OCI-LY1 (cell line): ENCODE measurements around the gene WDR11.

Experiments
- H2AFZ ChIP-seq: fragments of 200-600 bp; sonication (generic), shearing (Covaris generic); 2 replicates; pipeline ENCODE4 v1.6.0; 2014; ENCODE audit warnings: antibody characterized with exemption, mild to moderate bottlenecking, low read length
- H3F3A ChIP-seq: fragments of 200-600 bp; sonication (generic), shearing (Covaris generic); 2 replicates; pipeline ENCODE4 v1.6.0; 2014; ENCODE audit warnings: mild to moderate bottlenecking, antibody characterized with exemption, low read length, moderate library complexity; ENCODE audit not compliant: insufficient read depth
- H3K27ac ChIP-seq: fragments of 200-600 bp; sonication (generic); 2 replicates; pipeline ENCODE4 v1.5.1; 2014; ENCODE audit warnings: low read length, mixed run types, mild to moderate bottlenecking, low read depth; ENCODE audit not compliant: poor library complexity, severe bottlenecking
- H3K27me3 ChIP-seq: fragments of 200-600 bp; sonication (generic); 2 replicates; pipeline ENCODE4 v1.6.0; 2014; ENCODE audit warnings: antibody characterized with exemption, mild to moderate bottlenecking, low read length, moderate library complexity; ENCODE audit not compliant: insufficient read depth
- H3K36me3 ChIP-seq: fragments of 200-600 bp; sonication (generic); 2 replicates; pipeline ENCODE4 v1.6.1; 2014; ENCODE audit warnings: mild to moderate bottlenecking, antibody characterized with exemption, low read length, moderate library complexity, mixed read lengths; ENCODE audit not compliant: insufficient read depth
- H3K4me1 ChIP-seq: fragments of 200-600 bp; sonication (generic); 2 replicates; pipeline ENCODE4 v1.5.1; 2014; ENCODE audit warnings: mild to moderate bottlenecking, low read length, moderate library complexity; ENCODE audit not compliant: insufficient read depth, severe bottlenecking
- H3K4me2 ChIP-seq: fragments of 200-600 bp; sonication (generic), shearing (Covaris generic); 2 replicates; pipeline ENCODE4 v1.6.1; 2014; ENCODE audit warnings: low read length
- H3K4me3 ChIP-seq: fragments of 200-600 bp; sonication (generic); 2 replicates; pipeline ENCODE4 v1.5.1; 2014; ENCODE audit warnings: low read length, low read depth, mild to moderate bottlenecking, mixed read lengths; ENCODE audit not compliant: poor library complexity, severe bottlenecking
- H3K79me2 ChIP-seq: fragments of 200-600 bp; shearing (Covaris generic); 2 replicates; pipeline ENCODE4 v1.6.1; 2016; ENCODE audit warnings: mixed run types, low read length, mixed read lengths; ENCODE audit not compliant: insufficient read depth
- H3K9ac ChIP-seq: fragments of 200-600 bp; sonication (generic), shearing (Covaris generic); 2 replicates; pipeline ENCODE4 v1.6.1; 2014; ENCODE audit warnings: mild to moderate bottlenecking, low read length, mixed read lengths
- H3K9me2 ChIP-seq: fragments of 200-600 bp; sonication (generic), shearing (Covaris generic); 2 replicates; pipeline ENCODE4 v1.6.1; 2014; ENCODE audit warnings: low read depth, mild to moderate bottlenecking, low read length, mixed read lengths
- H3K9me3 ChIP-seq: fragments of 200-600 bp; shearing (Covaris generic); 2 replicates; pipeline ENCODE4 v1.6.1; 2014; ENCODE audit warnings: low read length, mixed read lengths
- H4K20me1 ChIP-seq: fragments of 200-600 bp; sonication (generic), shearing (Covaris generic); 2 replicates; pipeline ENCODE4 v1.6.0; 2016; ENCODE audit warnings: mild to moderate bottlenecking, low read length; ENCODE audit not compliant: insufficient read depth
- CTCF ChIP-seq: fragments of 200-600 bp; sonication (generic), shearing (Covaris generic); IDR thresholded peaks from 2 replicates; pipeline ENCODE4 v1.5.1; 2017; ENCODE audit warnings: mild to moderate bottlenecking, antibody characterized with exemption, low read length, moderate library complexity, mixed read lengths
- EZH2 ChIP-seq: fragments of 200-600 bp; sonication (generic), shearing (Covaris generic); IDR thresholded peaks from 2 replicates; pipeline ENCODE4 v1.8.0; 2017; ENCODE audit warnings: borderline replicate concordance, mixed run types, mild to moderate bottlenecking, antibody characterized with exemption, low read length, moderate library complexity, mixed read lengths

Gene WDR11

GRCh38 chr10:120944586-120945125, 93.5 kb downstream of the WDR11 start:
- Histone ChIP-seq H2AFZ (no peak overlapping the region), H3K4me2 (no peak overlapping the region), H3K4me3 (no peak overlapping the region), H3K9me3 (no peaks in the 10 kb centered on the region), H3F3A (no peaks in the 10 kb centered on the region), H3K27me3 (peaks cover 5% of the 10 kb centered on the region; the same call in 1 of the 2 replicates), H3K9ac (no peak overlapping the region), H3K9me2 (no peaks in the 10 kb centered on the region), H3K4me1 (no peaks in the 10 kb centered on the region), H3K36me3 (no peaks in the 10 kb centered on the region), H3K79me2 (no peaks in the 10 kb centered on the region), H3K27ac (no peak overlapping the region), H4K20me1 (no peaks in the 10 kb centered on the region)
- no peak for TF ChIP-seq CTCF
- no peak for TF ChIP-seq EZH2

- Histone ChIP-seq H3F3A (no peaks in the 10 kb centered on the region), H2AFZ (no peak overlapping the region), H3K27me3 (peaks cover 5% of the 10 kb centered on the region; the same call in 1 of the 2 replicates), H4K20me1 (no peaks in the 10 kb centered on the region), H3K9me3 (no peaks in the 10 kb centered on the region), H3K9me2 (no peaks in the 10 kb centered on the region), H3K4me2 (no peak overlapping the region), H3K36me3 (no peaks in the 10 kb centered on the region), H3K9ac (no peak overlapping the region), H3K4me3 (no peak overlapping the region), H3K4me1 (no peaks in the 10 kb centered on the region), H3K27ac (no peak overlapping the region), H3K79me2 (no peaks in the 10 kb centered on the region)
- TF ChIP-seq CTCF (no peak), EZH2 (no peak)
These were observed 94.0 kb downstream of the WDR11 start for GRCh38 chr10:120945182-120945581.

- Histone ChIP-seq H3K27me3 (peaks cover 5% of the 10 kb centered on the region; the same call in 1 of the 2 replicates), H3K9me2 (no peaks in the 10 kb centered on the region), H3K4me1 (no peaks in the 10 kb centered on the region), H2AFZ (no peak overlapping the region), H3K79me2 (no peaks in the 10 kb centered on the region), H3K36me3 (no peaks in the 10 kb centered on the region), H3F3A (no peaks in the 10 kb centered on the region), H3K9ac (no peak overlapping the region), H3K27ac (no peak overlapping the region), H3K9me3 (no peaks in the 10 kb centered on the region), H4K20me1 (no peaks in the 10 kb centered on the region), H3K4me2 (no peak overlapping the region), H3K4me3 (no peak overlapping the region)
- TF ChIP-seq EZH2 (no peak), CTCF (no peak)
These were observed 94.7 kb downstream of the WDR11 start for GRCh38 chr10:120945801-120946302.
